HepG2 (cell line): ENCODE results near the gene CADPS. TPM values are rescaled to one million over a fixed set of nuclear protein-coding genes. Genes with fewer than 3 reads are reported as not detected.
A peak's percentile ranks its signal among the peaks of the same experiment; 100 is the strongest.

Experiments used
- ATAC-seq: fragments of 200-7000 bp; cut with Tn5 transposase; 3 replicates; pipeline ENCODE4 v1.9.1; 2020; ENCODE audit warnings: mild to moderate bottlenecking, moderate library complexity
- BruUV-seq: library from RNA; stranded (reverse); fragments of 400-500 nt; replicated peaks from 2 replicates; lab custom pipeline; 2021; lab: Mats Ljungman, UMichigan
- CTCF ChIA-PET: fragments of 300-600 bp; formaldehyde crosslinking; extraction: SDS; loops from one replicate; lab custom pipeline; 2021; ENCODE audit warnings: low total read pairs, inconsistent platforms, low intra/inter-chr PET ratio; lab: Yijun Ruan, JAX
- POLR2A ChIA-PET: fragments of 350-600 bp; sonication (Branson Sonifier 250); formaldehyde crosslinking; loops from one replicate; lab custom pipeline; 2020; ENCODE audit warnings: antibody characterized with exemption, inconsistent platforms; lab: Yijun Ruan, JAX
- DNase-seq: peaks from one replicate; pipeline ENCODE4 v3.0.0-alpha.2; 2015; ENCODE audit warnings: low spot score
- FAIRE-seq: peaks from 3 replicates; lab custom pipeline; 2011; peaks lifted over from hg19 to GRCh38; lab: Jason Lieb, UNC
- H2AFZ ChIP-seq: one replicate; pipeline ENCODE4 v1.6.1; 2011; ENCODE audit warnings: low read length, inconsistent platforms
- H3K27ac ChIP-seq: fragments of 300-600 bp; 3 replicates; pipeline ENCODE4 v1.8.0; 2011; ENCODE audit warnings: mixed run types, mild to moderate bottlenecking, mixed read lengths, low read length, inconsistent platforms; ENCODE audit not compliant: insufficient read depth; ENCODE audit errors: extremely low read length
- H3K27me3 ChIP-seq, 2 experiments: fragments of 200-600 bp in 1 of 2; 2 replicates in 1 of 2; 3 replicates in 1 of 2; pipeline versions ENCODE4 v1.6.0 to v1.8.0; 2011; ENCODE audit warnings: low read length in 2 of 2, mild to moderate bottlenecking in 2 of 2, moderate library complexity in 2 of 2, inconsistent platforms in 1 of 2; ENCODE audit not compliant: insufficient read depth in 2 of 2, control insufficient read depth in 1 of 2
- H3K36me3 ChIP-seq, 2 experiments: fragments of 200-600 bp in 1 of 2; replicated peaks in 1 of 2; 2 replicates in 1 of 2; 3 replicates in 1 of 2; pipeline versions ENCODE4 v1.5.1 to v1.8.0; 2011; ENCODE audit warnings: low read length in 2 of 2, inconsistent platforms in 1 of 2; ENCODE audit not compliant: insufficient read depth in 2 of 2, control insufficient read depth in 1 of 2
- H3K4me1 ChIP-seq: 2 replicates; pipeline ENCODE4 v1.5.1; 2012; ENCODE audit warnings: low read length, inconsistent platforms; ENCODE audit not compliant: insufficient read depth
- H3K4me2 ChIP-seq: 2 replicates; pipeline ENCODE4 v1.6.0; 2011; ENCODE audit warnings: low read depth, low read length, inconsistent platforms
- H3K4me3 ChIP-seq, 3 experiments: fragments of 200-600 bp in 1 of 3; sonication (generic), shearing (Covaris generic) in 1 of 3; replicated peaks in 1 of 3; 2 replicates each; pipeline ENCODE4 v1.5.1; 2011 to 2016; ENCODE audit warnings: low read length in 3 of 3, inconsistent platforms in 2 of 3, low read depth in 2 of 3, mild to moderate bottlenecking in 2 of 3, control low read depth in 1 of 3, mixed read lengths in 1 of 3; ENCODE audit not compliant: insufficient read depth in 1 of 3
- H3K79me2 ChIP-seq: one replicate; pipeline ENCODE4 v1.6.1; 2011; ENCODE audit warnings: low read length, inconsistent platforms; ENCODE audit not compliant: insufficient read depth
- H3K9ac ChIP-seq: 2 replicates; pipeline ENCODE4 v1.6.0; 2011; ENCODE audit warnings: mild to moderate bottlenecking, low read depth, low read length, inconsistent platforms; ENCODE audit not compliant: insufficient read depth
- H3K9me3 ChIP-seq: 2 replicates; pipeline ENCODE4 v1.5.1; 2012; ENCODE audit warnings: mild to moderate bottlenecking, low read length
- H4K20me1 ChIP-seq: 2 replicates; pipeline ENCODE4 v1.6.0; 2011; ENCODE audit warnings: inconsistent platforms, mild to moderate bottlenecking, low read length, moderate library complexity; ENCODE audit not compliant: insufficient read depth
- CTCF ChIP-seq: sonication (generic); formaldehyde crosslinking; IDR thresholded peaks from 2 replicates; pipeline ENCODE4 v1.5.0; 2020; ENCODE audit warnings: mild to moderate bottlenecking, missing genetic modification reagents, moderate library complexity
- RORA ChIP-seq: sonication (generic); formaldehyde crosslinking; IDR thresholded peaks from 2 replicates; pipeline ENCODE4 v1.5.0; 2020; ENCODE audit warnings: mild to moderate bottlenecking, missing genetic modification reagents, moderate library complexity
- SMC3 ChIP-seq: IDR thresholded peaks from 2 replicates; pipeline ENCODE4 v1.6.1; 2011; ENCODE audit warnings: low read length, improper control_type of control experiment
- STAG1 ChIP-seq: sonication (generic); formaldehyde crosslinking; IDR thresholded peaks from 2 replicates; pipeline ENCODE4 v1.4.0; 2020; ENCODE audit warnings: missing genetic modification reagents
- WGBS: methylation state at CpG from one replicate; pipeline ENCODE4 v1.1.6; 2017; ENCODE audit warnings: low lambda C conversion rate; 5-methylcytosine and 5-hydroxymethylcytosine counted together
- in situ Hi-C: cut with HindIII; loops from 2 replicates; pipeline ENCODE4 v1.10.0; 2017; ENCODE audit warnings: low pct_unique_long_range_greater_than_20kb; ENCODE audit not compliant: extremely low pct_ligation_motif_present
- intact Hi-C: fragments of 100-400 bp; cut with micrococcal nuclease; formaldehyde crosslinking; loops from one replicate; pipeline ENCODE4 v1.10.0; 2022; ENCODE audit not compliant: unreplicated experiment
- polyA plus RNA-seq, 8 experiments: library from polyadenylated mRNA; depleted of rRNA in 3 of 8; stranded (reverse) in 7 of 8; unstranded in 1 of 8; fragments of >200 nt; fragmentation: Illumina TruSeq in 4 of 8; extraction: Trizol in 4 of 8; gene quantifications; 2 replicates each; pipeline versions ENCODE4 v1.2.1 to v1.2.3, GENCODE V29; 2011 to 2016; ENCODE audit warnings: low read depth in 4 of 8, missing spikeins in 1 of 8, mixed read lengths in 1 of 8; ENCODE audit not compliant: insufficient read depth in 1 of 8
- total RNA-seq, 5 experiments: library from RNA; depleted of rRNA; stranded (reverse); fragments of >200 nt; fragmentation: Illumina TruSeq; extraction: Trizol; gene quantifications; 2 replicates each; pipeline ENCODE4 v1.2.3, GENCODE V29; 2016; ENCODE audit warnings: low read depth in 1 of 5
- TF ChIP-seq, protein P1 (sequence below), 2 experiments: sonication (generic) in 1 of 2; formaldehyde crosslinking in 1 of 2; IDR thresholded peaks; 2 replicates each; pipeline versions ENCODE4 v1.5.1 to v1.6.1; 2011 to 2020; ENCODE audit warnings: borderline replicate concordance in 1 of 2, low read depth in 1 of 2, low read length in 1 of 2, mild to moderate bottlenecking in 1 of 2, missing genetic modification reagents in 1 of 2, moderate library complexity in 1 of 2
- TF ChIP-seq, protein P2 (sequence below): IDR thresholded peaks from 2 replicates; pipeline ENCODE4 v1.6.1; 2012; ENCODE audit warnings: low read length, improper control_type of control experiment

The CADPS gene
- total and polyA plus RNA-seq, 2 of the 13 experiments (the other 11 are each of a cell fraction or from before 2014, with no cell fraction given), result not detected

DNA sequence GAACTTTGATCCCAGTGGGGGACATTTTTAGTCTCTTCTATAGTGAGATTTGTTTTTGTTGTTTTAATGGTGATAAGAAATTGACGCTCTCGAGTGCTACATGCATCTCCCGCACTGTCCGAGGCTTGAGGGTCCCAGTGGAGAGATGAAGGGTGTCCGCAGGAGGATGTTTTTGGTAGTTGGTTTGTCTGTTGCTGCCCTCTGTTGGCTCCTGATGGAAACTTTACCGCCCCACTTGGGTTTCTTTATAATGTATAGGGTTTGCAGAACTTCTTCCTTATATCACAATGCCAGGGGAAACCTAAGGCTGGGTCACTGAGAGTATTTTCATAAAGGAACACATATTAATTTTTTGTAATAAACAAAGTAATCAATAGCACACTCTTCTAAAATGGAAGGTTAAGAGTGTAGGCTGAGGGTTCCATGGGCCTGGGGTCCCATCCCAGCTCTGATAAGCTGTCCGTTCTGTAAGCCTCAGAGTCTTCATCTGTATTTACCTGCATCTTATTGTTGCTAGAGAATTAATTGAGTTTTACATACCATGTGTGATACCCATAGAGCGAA is 316.6 kb downstream of the CADPS start:
- 8% methylated on average over 8 of the region's 8 CpGs for WGBS

More for the DNA sequence above, 316.6 kb downstream of the CADPS start:
- Histone ChIP-seq H3K36me3 (no peaks in the 10 kb centered on the region), H3K27me3 (no peaks in the 10 kb centered on the region), H4K20me1 (no peaks in the 10 kb centered on the region), H3K27ac (no peak overlapping the region), H3K9ac (no peak overlapping the region), H3K4me2 (no peak overlapping the region), H3K4me1 (no peaks in the 10 kb centered on the region), H3K9me3 (no peaks in the 10 kb centered on the region), H3K79me2 (no peaks in the 10 kb centered on the region), H2AFZ (no peak overlapping the region), H3K4me3 (no peak overlapping the region)
- TF ChIP-seq SMC3 (peak; percentile 35), CTCF (CRISPR knock-in tag) (peak; percentile 49), STAG1 (CRISPR knock-in tag) (peak; percentile 56), RORA (CRISPR knock-in tag) (no peak)
- TF ChIP-seq, protein P1, sequence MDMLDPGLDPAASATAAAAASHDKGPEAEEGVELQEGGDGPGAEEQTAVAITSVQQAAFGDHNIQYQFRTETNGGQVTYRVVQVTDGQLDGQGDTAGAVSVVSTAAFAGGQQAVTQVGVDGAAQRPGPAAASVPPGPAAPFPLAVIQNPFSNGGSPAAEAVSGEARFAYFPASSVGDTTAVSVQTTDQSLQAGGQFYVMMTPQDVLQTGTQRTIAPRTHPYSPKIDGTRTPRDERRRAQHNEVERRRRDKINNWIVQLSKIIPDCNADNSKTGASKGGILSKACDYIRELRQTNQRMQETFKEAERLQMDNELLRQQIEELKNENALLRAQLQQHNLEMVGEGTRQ (IDR thresholded peaks at IDR 0.05; ENCODE audit: low read depth, low read length), result no peak
- TF ChIP-seq, protein P1 (CRISPR knock-in tag; IDR thresholded peaks at IDR 0.05; ENCODE audit: borderline replicate concordance), result no peak
- TF ChIP-seq, protein P2, sequence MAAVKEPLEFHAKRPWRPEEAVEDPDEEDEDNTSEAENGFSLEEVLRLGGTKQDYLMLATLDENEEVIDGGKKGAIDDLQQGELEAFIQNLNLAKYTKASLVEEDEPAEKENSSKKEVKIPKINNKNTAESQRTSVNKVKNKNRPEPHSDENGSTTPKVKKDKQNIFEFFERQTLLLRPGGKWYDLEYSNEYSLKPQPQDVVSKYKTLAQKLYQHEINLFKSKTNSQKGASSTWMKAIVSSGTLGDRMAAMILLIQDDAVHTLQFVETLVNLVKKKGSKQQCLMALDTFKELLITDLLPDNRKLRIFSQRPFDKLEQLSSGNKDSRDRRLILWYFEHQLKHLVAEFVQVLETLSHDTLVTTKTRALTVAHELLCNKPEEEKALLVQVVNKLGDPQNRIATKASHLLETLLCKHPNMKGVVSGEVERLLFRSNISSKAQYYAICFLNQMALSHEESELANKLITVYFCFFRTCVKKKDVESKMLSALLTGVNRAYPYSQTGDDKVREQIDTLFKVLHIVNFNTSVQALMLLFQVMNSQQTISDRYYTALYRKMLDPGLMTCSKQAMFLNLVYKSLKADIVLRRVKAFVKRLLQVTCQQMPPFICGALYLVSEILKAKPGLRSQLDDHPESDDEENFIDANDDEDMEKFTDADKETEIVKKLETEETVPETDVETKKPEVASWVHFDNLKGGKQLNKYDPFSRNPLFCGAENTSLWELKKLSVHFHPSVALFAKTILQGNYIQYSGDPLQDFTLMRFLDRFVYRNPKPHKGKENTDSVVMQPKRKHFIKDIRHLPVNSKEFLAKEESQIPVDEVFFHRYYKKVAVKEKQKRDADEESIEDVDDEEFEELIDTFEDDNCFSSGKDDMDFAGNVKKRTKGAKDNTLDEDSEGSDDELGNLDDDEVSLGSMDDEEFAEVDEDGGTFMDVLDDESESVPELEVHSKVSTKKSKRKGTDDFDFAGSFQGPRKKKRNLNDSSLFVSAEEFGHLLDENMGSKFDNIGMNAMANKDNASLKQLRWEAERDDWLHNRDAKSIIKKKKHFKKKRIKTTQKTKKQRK, result no peak
- no TSS peak for BruUV-seq
- in situ Hi-C loops (loop anchor here (5.0 to 10.0 kb wide), 2 partner anchors 226 to 354 kb away; no protein-coding TSS in a partner anchor), intact Hi-C loops (loop anchor here (1.0 to 2.0 kb wide), 2 partner anchors 66 to 226 kb away; no protein-coding TSS in a partner anchor)
- no peak for FAIRE-seq
- CTCF ChIA-PET, result interaction anchor here (2.4 kb wide), 1 partner anchor 226 kb away, joined by 18 read pairs; no protein-coding TSS in a partner anchor
- POLR2A ChIA-PET, result no interaction called here
- DNase-seq, result peak; percentile 7
- peak; percentile 77 for ATAC-seq
